GM12873 (cell line): Measurements from ENCODE around the gene EEIG2.

ENCODE experiments used
- TF ChIP-seq, protein P1 (sequence below): IDR thresholded peaks from 2 replicates; pipeline ENCODE4 v1.5.1; 2012; ENCODE audit warnings: low read depth, mild to moderate bottlenecking, moderate library complexity, low read length, control low read depth; ENCODE audit not compliant: insufficient read depth; ENCODE audit errors: missing control alignments

EEIG2 gene

DNA sequence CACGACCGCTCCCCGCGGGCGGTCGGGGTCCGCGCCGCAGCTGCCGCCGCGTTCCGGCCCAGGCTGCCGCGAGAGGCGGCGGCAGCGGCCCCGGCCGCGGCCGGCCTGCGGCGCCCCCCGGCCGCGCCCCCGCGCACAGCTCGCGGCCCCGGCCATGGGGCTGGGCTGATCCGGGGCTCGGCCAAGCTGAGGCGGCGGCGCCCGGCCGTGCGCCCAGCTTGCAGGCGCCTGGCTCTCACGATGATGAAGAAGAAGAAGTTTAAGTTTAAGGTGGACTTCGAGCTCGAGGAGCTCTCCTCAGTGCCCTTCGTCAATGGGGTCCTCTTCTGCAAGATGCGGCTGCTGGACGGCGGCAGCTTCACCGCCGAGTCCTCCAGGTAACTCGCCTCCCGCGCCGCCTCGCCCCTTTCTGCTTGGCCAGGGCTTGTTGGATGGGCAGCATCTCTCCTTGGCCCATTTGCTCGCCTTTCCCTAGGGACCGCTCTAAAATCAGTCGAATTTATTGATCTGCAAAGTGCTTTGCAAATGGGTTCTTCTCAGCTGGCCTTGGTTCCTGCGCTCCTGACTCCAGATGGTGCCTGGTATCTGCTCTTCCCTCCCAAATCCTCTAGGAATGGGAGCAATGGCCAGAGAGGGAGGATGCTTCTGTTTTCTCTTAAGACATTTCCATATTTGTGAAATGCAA lies 431 bp downstream of the EEIG2 start:
- TF ChIP-seq, protein P1, sequence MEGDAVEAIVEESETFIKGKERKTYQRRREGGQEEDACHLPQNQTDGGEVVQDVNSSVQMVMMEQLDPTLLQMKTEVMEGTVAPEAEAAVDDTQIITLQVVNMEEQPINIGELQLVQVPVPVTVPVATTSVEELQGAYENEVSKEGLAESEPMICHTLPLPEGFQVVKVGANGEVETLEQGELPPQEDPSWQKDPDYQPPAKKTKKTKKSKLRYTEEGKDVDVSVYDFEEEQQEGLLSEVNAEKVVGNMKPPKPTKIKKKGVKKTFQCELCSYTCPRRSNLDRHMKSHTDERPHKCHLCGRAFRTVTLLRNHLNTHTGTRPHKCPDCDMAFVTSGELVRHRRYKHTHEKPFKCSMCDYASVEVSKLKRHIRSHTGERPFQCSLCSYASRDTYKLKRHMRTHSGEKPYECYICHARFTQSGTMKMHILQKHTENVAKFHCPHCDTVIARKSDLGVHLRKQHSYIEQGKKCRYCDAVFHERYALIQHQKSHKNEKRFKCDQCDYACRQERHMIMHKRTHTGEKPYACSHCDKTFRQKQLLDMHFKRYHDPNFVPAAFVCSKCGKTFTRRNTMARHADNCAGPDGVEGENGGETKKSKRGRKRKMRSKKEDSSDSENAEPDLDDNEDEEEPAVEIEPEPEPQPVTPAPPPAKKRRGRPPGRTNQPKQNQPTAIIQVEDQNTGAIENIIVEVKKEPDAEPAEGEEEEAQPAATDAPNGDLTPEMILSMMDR, result no peak

DNA sequence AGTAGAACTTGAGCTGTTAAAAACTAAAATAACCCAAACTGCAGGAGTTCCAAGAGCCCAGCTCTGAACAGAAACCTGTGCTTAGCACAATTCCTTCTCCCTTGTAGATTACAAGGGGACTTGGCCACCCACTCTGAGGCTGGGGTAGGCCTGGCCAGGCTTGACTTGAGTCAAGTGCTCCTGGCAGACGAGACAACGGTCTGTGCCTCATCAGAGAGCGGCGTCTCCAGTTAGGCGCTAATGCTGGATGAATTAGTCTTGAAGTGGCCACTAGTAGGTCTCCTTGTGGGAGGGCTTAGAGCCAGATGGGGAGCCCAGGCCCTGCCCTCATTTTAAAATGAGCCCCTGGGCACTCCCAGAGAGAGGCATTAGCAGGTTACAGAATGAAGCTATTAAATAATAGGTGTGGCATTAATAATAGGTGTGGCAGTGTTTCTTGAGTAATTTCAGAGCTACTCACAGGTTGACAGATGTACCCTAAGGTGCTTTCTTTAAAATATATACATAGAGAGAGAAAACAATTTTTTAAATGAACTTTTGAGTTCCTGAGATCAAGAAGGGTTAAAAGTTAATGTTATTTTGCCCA lies 1.1 kb downstream of the EEIG2 start:
- TF ChIP-seq, protein P1, result peak; percentile 47

DNA sequence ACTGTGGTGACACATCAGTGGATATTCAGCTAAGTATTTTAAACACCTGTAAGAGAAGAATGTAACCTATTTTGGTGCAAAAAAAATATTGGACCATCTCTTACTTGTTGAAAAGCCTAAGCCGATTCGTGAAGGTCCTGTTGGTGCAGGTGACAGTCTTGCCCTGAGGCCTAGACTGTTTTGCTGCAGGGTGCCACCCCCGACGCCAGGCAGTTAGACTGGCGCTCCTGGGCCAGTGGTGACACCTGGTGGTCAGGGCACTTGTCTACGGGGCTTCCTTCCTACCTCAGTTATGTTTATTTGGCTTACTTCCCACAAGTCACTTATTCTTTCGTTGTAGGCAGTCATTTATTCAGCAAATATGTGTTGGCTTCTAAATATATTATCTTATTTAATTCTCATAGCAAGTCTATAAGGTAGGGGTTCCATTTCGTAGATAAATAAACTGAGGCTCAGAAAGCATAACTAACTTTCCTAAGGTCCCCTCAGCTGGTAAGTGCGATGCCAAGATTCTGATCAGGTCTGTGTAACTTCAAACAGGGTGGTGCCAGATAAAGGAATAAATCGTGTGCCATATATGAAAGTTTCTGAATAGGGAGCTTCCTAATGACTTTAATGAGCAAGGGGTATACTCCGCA lies 1.9 kb downstream of the EEIG2 start:
- TF ChIP-seq, protein P1, result peak; percentile 94

DNA sequence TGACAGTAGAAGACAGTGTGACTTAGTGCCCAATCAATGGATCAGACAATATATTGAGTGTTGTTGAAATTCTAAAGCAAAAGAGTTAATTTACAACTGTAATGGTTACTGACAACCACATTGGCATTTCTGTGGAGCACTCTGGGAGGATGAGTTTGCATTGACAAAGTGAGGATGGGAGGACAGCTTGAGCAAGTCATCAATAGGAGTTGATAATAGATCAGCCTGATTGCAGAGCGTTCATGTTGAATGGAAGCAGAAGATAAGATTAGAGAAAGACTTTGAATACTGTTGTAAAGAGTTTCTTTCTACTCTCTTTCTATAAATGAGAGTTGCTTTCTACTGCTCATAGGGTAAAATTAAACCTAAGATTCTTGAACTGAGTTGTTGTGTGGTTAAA lies 3.9 kb downstream of the EEIG2 start:
- TF ChIP-seq, protein P1, result no peak

DNA sequence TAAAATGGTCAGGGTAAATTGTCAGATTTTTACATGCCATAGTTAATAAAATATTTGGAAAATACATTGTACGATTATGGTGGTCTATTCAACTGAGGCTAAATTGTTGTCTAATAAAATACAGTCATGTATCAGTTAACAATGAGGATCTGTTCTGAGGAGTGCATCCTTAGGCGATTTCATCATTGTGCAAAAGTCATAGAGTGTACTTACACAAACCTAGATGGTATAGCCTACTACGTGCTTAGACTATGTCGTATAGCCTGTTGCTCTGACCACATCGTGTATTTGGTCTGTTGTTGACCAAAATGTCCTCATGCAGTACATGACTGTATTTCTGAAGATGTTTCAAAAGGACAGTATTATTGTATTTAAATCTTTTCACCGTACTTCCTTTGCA lies 5.2 kb downstream of the EEIG2 start:
- TF ChIP-seq, protein P1, result no peak

DNA sequence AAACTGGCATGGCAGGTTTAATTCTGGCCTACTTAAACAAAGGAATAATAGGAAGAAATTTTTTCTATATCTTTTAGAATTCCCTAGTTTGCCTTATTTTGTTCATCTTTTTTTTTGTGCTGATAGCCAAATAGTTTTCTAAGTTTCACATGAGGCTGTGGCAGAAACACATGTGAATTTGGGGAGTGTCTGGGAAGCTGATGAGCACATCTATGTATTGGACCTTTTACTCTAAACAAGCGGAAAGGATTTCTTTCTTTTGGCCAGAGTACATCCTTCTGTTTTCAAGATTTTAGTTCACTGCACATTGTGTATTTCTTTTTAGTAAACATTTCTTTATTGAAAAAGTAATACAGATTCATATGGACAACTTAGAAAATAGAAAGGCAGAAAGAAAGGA lies 5.6 kb downstream of the EEIG2 start:
- TF ChIP-seq, protein P1, result no peak

DNA sequence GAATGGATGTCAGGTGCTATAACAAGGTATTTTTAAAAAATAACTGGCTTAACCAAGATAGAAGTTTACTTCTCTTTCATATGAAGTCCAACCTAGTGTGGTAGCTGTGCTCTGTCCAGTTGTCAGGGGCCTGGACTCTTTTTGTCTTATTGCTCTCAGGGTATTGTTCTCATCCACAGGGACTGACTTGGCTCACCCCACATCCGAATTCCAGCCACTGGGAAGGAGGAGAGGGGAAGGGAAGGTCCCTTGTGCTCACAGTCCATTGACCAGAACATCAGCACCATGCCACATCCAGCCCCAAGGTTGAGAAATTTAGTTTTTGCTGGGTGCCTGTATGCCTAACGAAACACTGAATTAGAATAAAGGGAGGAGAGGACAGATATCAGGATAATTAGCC lies 8.7 kb downstream of the EEIG2 start:
- TF ChIP-seq, protein P1, result no peak
